ENCODE results near the gene BIN1.
"Not testable (repeated sequence)": the region's sequence is repeated elsewhere in the genome, so short reads cannot be mapped to it uniquely, and the experiment has no call there.

The BIN1 gene

GRCh38 chr2:127029350-127030051 lies 77.5 kb downstream of the BIN1 start:
- TF ChIP-seq CTCF (IDR thresholded peaks at IDR 0.05; ENCODE audit: control extremely low read depth, extremely low read depth, low read depth, missing control alignments) = no peak
- POLR2A ChIA-PET = no interaction called here
- CTCF ChIA-PET = interaction anchor here (1.2 kb wide), 1 partner anchor 14 kb away, joined by 3 read pairs; no protein-coding TSS in a partner anchor
- DNase-seq (ENCODE audit: extremely low spot score) = no peak

- POLR2A ChIA-PET; DNase-seq (ENCODE audit: extremely low spot score): not testable (repeated sequence)
- CTCF ChIA-PET = interaction anchor here (1.2 kb wide), 1 partner anchor 13 kb away, joined by 3 read pairs; no protein-coding TSS in a partner anchor
Measured at GRCh38 chr2:127028745-127029144, 78.2 kb downstream of the BIN1 start.

GRCh38 chr2:127027715-127028114 lies 79.2 kb downstream of the BIN1 start:
- no peak for DNase-seq (ENCODE audit: extremely low spot score)
- POLR2A ChIA-PET = no interaction called here
- TF ChIP-seq CTCF (IDR thresholded peaks at IDR 0.05; ENCODE audit: control extremely low read depth, extremely low read depth, low read depth, missing control alignments) = no peak
- CTCF ChIA-PET = no interaction called here

- peak; percentile 23 for TF ChIP-seq CTCF (IDR thresholded peaks at IDR 0.05; ENCODE audit: control extremely low read depth, extremely low read depth, low read depth, missing control alignments)
- ChIA-PET CTCF (no interaction called here), POLR2A (no interaction called here)
- peak; percentile 61 for DNase-seq (ENCODE audit: extremely low spot score)
Measured at GRCh38 chr2:127025359-127026166, 81.4 kb downstream of the BIN1 start.

GRCh38 chr2:127024769-127025358 lies 82.1 kb downstream of the BIN1 start:
- no peak for TF ChIP-seq CTCF (IDR thresholded peaks at IDR 0.05; ENCODE audit: control extremely low read depth, extremely low read depth, low read depth, missing control alignments)
- ChIA-PET CTCF (no interaction called here), POLR2A (no interaction called here)
- no peak for DNase-seq (ENCODE audit: extremely low spot score)

- POLR2A ChIA-PET = no interaction called here
- DNase-seq (ENCODE audit: extremely low spot score) = no peak
- CTCF ChIA-PET = interaction anchor here (1.1 kb wide), 1 partner anchor 52 kb away, joined by 3 read pairs; no protein-coding TSS in a partner anchor
- TF ChIP-seq CTCF (IDR thresholded peaks at IDR 0.05; ENCODE audit: control extremely low read depth, extremely low read depth, low read depth, missing control alignments) = no peak
Measured at GRCh38 chr2:127023504-127023903, 83.5 kb downstream of the BIN1 start.
